OCI-M1 (cell line): ENCODE measurements around the gene HIVEP1.

Experiments
- DNase-seq: peaks from one replicate; lab custom pipeline; 2025; lab: John Stamatoyannopoulos, UW

Gene HIVEP1

DNA sequence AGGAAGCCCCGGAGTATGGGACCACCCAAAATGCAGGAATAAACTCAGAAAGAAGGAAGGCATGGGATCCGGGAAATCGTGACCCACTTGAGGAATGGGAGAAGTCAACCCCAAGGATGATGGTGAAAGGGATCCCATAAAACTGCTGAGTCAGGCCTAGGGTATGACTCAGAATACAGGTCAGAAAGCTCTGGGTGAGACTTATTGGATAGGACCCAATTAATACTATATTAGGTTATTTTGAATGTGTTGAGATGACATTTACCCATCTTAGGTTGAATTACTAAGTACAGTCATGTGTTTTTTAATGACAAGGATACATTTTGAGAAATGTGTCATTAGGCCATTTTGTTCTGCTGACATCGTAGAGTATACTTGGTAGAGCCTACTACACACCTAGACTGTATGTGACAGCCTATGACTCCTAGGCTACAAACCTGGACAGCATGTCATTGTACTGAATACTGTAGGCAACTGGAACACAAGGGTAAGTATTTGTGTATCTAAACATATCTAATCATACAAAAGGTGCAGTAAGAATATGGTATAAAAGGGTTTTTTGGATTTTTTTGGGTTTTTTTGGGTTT lies 17.1 kb upstream of the HIVEP1 start:
- no peak for DNase-seq

DNA sequence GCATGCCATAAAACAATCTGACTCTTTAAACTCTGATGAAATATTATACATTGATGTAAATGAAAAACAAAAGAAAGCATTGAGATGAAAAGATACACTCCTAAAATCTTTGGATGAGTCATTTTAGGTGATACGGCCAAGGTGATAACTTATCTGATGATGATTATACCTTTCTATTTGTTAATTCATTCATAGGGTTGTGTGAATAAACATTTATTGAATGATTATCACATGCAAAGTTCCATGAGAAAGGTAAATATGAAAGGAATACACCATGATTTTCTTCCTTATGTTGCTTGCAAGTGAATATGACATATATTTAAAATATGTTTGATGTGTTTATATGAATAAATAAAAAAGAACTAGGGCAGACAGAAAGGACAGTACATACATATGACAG lies 15.4 kb upstream of the HIVEP1 start:
- no peak for DNase-seq

DNA sequence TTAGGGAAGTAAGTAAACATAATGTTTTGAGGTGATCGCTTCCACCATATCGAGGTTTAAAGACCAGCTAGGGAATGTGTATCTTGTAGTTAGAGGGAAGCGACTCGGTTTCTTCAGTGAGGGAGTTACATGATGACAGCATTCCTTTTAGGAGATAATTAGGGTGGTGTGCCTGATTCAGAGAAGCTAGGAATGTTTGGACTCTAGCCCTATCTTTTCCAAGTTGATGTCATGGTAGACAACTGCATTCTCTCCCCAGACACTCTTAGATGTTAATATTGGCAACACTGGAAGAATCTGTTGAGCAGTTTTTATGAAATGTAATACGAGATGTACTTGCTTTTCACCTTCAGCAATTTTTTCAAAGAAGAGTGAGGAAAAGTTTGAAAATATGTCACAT lies 12.9 kb upstream of the HIVEP1 start:
- no peak for DNase-seq

DNA sequence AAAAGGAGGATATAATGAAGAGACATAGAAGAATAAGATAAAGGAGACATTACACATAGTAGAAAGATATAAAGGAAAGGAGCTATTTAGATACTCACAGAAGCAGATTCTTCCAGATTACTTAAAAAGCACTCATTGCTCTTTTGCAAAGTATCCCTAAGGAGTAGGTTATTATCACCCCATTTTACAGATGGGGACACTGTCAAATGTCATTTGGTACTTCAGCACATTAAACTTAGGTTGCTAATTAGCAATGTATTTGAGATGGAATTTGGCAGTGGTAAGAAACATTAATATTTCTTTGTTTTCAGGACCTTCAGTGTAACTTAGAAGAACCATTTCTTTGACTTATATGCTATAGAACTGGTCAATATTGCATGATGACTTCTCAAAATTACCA lies 11.9 kb upstream of the HIVEP1 start:
- DNase-seq, result no peak

DNA sequence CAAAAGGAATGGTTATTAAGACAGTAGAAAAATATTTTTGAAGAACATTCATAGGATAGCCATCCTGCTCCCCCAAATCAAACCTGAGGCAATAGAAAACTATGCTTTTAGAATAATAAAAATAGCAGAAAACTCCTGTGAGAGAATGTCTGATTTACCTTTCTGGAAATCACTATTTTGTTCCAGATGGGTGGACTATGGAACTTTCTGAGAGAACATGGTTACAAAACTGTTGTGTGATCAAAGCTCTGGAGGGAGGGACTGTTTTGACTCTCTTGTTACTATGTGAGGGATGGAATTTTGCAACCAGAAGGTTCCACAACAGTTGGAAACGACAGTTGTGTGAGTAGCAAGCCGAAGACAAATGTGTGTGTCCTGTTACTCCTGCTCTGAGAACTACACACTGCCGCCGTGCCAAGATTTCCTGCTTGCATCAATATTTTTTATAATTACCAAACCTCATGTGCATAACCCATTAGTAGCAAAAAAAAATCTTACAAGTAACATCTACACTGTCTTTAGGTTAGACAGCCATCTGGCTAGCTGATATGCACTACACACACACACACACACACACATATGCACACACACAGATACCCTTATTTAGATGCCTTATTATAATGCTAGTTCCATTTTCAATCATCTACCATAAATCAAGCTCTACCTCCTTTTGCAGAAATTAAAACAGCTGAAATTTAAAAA lies 11.0 kb upstream of the HIVEP1 start:
- no peak for DNase-seq

DNA sequence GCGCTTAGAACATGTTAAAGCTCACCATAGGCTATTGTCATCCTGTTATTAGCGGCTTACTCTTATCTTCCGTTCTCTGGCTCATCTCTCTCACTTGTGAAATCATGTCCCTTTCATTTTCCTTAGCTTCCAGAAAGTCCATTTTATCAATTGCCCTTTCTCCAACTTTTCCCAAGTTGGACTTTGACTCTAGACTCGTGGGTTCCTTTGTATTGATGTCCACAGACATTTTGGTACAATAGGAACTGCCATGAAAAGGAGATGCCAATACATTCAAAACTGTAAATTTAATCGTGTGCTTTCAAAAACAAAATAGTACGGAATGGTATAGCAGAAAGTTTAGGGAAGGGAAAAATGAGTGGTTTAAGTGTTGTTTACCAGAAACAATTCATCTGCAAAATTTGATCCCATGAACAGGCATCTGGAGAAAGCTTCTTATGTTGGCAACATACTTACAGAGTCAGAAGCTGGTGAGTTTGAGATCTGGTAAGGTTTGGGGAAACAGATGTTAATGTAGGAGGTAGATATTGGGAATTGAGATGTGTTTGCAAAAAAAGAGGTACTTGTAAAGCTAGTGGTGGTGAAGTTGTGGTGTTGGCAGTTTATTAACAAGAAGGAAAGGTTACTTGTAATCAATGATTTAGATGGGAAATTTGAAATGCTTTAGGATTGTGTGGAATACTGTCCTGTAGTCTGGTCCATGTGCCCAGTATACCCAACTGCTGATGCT lies 10.2 kb upstream of the HIVEP1 start:
- no peak for DNase-seq

DNA sequence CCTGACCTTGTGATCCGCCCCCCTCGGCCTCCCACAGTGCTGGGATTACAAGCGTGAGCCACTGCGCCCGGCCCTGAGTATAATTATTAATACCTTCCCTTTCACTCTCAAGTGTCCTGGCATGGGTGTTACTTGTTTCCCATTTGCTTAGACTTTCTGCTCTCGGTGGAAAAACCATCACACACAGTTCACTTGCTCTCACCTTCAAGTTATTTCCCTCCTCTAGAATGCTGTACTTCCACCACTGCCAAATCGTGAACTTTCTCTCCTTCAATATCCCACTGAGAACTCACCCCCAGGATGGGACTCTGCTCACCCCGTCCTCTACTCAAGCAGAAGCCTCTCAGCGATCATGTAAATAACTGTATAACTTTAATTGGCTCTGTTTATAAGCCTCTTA lies 4.6 kb upstream of the HIVEP1 start:
- DNase-seq, result no peak

DNA sequence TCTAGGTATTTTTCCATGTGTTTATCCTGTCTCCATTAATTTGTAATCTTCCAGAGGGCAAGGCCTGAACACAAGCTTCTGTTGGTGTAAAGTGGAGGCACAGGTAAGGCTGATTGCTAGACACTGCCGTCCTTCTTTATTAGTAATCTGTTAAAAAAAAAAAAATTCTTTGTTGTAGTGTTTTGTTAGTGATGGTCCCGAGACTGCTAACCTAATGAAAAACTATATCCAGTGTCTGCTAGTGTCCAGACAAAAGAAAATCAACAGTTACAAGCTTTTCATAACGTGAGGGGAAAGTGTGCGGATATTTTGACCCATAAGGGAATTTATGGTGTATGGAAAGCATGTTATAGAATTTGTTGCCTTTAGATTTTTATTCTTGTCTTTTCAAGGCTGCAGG lies 4.2 kb upstream of the HIVEP1 start:
- DNase-seq, result no peak

DNA sequence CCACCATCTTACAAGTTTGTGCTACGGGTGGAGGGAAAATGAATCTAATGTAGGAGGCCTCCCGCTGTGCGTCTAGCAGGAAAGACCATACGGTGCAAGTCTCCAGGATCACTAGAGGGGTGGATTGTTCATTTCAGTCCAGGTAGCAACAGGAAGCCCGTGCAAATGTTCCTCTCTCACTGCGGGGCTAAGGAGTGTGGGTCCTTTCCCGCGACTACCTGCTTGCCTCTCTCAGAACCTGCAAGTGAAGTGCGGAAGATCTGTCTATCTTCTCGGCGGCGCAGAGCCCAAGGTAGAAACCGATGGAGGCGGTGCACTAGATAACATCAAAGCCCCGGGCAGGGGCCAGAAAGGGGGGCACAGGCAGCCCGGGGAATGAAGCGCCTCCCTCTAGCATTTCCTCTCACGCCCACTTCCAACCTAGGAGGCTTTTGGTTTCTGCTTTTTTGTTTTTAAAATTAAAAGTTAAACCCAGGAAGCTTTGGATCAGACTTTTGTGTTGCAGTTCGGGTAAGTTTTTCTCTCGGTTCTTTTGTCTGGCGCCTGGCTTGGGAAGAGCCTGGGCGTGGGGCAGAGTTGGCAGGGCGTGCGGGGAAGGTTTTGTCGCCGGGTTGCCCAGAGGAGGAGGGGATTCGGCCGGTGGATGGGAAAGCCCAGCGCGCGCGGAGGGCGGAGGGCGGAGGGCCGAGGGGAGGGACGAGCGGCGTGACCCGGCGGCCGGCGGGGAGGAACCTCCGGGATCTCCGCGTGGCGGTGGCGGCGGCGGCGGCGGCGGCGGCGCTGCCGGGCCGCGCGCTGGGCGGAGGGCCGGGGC lies 3.5 kb upstream of the HIVEP1 start:
- peak; percentile 86 for DNase-seq

DNA sequence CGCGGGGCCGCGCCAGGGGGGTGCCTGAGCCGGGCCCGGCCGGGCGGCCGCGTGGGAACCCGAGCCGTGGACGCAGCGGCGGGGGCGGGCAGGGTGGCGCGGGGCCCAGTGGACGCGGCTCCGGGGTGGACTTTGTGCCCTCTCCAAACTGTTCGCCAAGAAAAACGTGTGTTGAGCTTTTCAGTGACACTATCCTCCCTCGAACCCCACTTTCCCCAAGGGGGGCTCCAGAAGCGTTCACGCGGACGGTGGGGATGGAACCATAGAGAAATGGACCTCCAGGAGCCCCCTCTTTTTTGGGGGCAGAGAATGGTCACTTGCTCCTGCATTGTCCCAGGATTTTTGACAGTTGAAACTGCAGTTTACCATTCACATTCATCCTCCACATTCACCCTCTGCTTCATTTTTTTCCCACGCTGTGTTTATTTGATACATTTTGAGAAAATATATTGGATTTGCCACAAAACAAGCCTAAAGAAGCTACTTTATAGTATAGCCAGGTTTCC lies 2.9 kb upstream of the HIVEP1 start:
- peak; percentile 47 for DNase-seq

DNA sequence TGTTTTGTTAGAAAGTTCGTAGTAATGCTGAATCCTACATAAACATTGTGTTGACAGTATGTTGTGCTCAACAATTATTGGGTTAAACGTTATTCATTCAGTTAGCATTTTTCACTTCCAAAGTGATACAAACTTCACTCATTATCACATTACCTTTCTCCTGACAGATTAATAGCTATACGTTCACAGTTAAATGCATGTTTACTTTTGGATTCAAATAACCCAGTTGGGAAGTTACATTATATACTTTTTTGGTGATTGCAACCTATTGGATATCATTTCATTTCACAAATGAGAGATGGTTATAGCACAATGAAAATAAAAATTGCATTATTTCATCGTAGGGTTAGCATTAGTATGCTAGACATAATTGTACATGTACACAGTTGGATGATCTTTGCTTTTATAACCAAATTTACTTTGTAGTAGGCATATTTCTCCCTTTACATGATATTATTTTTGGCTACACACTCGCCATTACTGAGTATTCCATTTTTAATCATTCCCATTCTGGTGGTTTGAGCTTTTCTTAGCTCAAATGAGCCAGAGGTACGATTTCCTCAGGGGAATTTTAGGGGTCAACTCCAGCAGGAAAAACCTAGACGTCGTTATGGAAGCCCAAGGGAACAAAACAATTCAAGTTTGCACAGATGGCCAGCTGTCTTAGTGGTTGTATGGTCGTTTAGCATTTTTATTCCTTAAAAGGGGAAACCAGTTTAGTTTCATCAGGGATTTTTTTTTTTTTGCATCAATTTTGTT lies 2.1 kb upstream of the HIVEP1 start:
- peak; percentile 38 for DNase-seq

DNA sequence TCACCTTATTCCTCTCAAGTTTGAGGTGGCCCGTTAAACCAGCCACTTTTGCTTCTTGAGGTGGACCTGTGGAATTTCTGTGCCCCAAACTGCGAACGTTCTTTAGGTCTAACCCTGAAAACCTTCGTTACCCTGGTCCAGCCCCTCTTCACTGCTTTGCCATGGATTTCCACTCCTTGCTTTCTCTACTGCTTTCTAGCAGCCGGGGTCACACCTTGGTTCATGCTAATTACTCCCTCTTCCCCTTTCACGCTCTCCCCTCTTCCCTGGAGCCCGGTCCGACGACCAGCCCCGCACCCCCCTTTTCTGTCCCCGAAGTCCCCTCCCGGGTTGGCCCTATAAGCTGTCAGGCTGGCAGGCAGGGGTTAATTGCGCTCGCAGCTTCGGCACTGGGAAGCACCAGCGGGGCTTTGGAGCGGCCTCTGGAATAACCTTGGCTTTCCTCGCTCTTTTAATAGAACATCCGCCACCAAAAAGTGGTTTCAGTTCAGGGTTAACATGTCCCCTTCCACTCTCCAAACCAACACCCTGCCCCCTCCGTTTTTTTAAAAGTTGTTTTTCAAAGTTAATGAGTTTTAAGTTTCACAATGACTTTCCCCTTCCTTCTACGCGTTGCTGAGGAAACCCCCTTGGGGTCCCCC lies 1.4 kb upstream of the HIVEP1 start:
- no peak for DNase-seq

DNA sequence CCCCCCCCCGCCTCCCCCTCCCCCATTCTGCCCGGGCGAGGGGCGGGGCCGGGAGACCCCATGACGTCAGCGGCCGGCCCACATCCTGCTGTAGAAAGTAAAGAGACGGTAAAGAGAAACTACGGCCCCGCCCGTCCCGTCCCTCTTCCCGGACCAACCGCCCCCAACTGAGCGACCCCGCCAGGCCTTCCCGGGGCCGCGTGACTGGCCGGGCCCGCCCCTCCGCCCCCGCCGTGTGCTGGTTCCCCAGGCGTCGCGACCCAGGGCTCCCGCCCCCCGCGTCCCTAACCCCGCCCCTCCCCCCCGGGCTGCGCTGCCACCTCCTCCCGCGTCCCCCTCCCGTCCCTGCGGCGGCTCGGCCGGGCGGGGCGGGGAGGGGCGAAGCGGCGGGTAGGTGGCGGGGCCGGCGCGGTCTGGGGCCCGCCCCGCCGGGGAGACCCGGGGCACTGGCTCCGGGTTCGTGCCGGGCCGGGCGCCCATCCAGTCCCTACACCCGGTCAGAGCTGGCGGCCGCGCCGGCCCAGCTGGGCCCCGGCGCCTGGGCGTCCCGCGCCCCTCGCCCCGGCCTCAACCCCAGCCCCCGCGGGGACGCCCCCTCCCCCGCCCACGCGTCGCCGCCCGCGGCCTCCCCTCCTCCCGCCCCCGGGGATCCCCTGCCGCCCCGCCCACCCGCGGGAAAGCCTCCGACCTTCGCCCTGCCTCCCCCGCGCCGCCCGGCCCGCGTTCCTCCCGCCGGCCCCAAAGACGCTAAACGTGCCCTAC lies 655 bp upstream of the HIVEP1 start:
- DNase-seq, result peak; percentile 97

DNA sequence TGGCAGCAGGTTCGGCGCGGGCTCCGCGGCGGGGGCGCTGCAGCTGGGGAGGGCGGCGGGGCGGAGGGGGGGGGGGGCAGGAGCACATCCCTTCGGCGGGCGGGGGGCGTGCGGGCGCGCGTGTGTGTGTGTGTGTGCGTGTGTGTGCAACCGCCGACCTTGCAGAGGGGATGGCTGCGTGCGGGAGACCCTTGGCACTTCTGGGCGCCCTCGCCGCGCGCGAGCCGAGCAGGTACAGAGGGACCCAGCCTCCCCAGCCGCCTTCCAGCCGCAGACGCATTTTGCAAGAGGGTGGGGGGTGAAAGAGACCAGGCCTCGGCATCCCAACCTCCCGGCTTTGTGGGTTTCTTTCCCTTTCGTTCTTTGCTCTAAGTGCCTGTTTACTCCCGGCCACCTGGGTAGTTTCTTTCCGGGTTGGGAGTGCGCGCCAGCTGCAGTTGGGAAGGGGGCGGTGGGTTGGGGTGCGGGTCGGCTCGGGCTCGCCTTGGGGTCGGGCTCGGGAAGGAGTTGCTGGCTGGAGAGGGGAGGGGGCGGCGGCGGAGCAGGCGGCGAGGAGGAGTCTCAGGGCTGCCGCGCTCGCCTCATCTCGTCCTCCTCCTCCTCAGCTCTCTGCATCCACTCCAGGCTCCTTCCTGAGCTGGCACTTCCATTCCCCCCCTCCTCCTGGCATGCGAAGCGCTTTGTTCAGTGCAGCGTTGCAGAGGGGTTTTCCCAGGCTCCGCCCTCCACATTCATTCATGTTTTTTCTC lies 620 bp downstream of the HIVEP1 start:
- DNase-seq, result peak; percentile 71

DNA sequence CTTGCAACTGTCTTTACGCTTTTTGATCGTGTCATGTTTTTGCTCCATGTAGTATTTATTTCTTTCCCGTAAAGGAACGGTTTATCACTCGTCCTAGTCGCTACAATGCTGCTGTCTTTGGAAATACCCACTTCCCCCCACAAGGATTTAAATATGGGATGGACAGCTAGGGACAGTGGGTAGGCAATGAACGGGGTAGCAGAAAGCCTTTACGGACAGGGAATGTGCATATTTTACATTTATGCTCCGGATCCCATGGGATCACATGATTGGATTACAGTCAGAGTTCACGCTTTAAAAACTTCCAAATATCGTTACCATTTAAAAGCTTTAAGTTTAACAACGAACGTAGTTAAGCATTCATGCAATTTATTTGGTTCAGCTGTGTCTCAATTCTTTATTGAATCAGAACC lies 1.2 kb downstream of the HIVEP1 start:
- DNase-seq, result no peak

DNA sequence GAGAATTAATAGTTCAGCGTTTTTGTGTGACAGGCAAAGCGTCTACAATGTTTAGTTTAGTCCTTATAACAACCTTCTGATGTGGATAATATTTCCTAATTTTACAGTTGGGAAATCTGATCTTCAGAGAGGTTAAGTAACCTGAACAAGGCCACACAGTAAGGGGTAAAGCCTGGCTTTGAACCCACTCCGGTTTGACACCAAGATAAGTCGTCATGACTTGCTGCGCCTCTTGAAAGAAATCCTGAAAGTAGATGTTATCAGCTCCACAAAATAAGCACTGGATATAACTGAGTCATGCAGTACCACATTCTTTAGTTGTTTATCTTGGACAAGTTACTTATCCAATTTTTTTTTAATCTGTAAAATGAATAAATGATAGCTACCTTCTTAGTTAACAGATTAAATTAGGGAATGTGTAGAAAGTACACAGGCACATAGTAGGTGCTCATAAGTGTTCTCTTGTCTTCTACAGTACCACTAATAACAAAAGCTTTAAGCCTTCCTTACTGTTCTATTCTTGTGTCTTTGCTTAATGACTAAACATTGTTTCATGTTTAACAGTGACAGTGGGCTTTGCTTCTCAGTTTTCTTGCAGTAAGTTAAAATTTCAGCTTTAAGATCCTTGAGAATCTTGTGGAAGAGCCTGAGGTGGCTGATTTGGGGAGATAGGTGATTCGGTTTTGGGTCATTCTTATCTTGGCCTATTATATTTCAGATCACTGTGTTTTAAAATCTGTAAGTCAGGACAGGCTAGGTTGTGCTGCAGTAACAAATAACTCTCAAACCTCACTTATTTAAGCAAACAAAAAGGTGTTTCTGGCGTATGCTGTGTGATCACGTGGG lies 2.1 kb downstream of the HIVEP1 start:
- no peak for DNase-seq

DNA sequence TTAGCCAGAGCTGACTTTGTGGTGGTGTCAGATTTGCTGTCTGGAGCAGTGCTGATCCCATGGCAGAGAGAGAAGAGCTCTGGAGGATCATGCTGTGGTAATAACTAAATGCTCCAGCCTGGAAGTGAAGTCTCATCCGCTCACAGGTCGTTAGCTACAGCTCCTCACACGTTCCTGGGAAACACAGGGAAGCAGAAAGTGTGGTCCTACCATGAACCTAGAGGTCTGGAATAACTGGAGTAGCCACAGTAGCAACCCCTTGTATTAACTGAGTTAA lies 2.7 kb downstream of the HIVEP1 start:
- no peak for DNase-seq

DNA sequence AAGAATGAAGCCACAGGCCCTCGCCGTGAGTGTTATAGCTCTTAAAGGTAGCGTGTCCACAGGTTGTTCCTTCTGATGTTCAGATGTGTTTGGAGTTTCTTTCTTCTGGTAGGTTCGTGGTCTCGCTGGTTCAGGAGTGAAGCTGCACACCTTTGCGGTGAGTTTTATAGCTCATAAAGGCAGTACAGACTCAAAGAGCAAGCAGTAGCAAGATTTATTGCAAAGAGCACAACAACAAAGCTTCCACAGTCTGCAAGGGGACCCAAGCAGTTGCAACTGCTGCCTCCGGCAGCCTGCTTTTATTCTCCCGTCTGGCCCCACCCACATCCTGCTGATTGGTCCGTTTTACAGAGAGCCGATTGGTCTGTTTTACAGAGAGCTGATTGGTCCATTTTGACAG lies 5.2 kb downstream of the HIVEP1 start:
- no peak for DNase-seq

DNA sequence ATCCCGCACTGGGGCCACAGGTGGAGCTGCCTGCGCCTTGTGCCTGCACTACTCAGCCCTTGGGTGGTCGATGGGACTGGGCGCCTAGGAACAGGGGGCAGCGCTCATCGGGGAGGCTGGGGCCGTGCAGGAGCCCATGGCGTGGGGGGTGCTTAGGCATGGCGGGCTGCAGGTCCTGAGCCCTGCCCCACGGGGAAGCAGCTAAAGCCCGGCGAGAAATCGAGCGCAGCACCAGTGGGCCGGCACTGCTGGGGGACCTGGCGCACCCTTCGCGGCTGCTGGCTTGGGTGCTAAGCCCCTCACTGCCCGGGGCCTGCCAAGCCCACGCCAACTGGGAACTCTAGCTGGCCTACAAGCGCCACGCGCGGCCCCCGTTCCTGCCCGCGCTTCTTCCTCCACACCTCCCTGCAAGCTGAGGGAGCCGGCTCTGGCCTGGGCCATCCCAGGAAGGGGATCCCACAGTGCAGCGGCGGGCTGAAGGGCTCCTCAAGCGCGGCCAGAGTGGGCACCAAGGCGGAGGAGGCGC lies 5.8 kb downstream of the HIVEP1 start:
- no peak for DNase-seq
